Type B pancreatic cell (in vitro differentiated cells): ENCODE results near the gene BAD. TPM values are rescaled to one million over a fixed set of nuclear protein-coding genes. Genes with fewer than 3 reads are reported as not detected.

Experiments
- DNase-seq: peaks from one replicate; pipeline ENCODE4 v3.0.0; 2021; ENCODE audit warnings: mixed read lengths; ENCODE audit not compliant: unreplicated experiment; ENCODE audit errors: extremely low spot score
- H3K27ac Mint-ChIP-seq: 2 replicates; pipeline ENCODE4 v1.8.0; 2021; ENCODE audit warnings: mild to moderate bottlenecking, mixed read lengths
- H3K27me3 Mint-ChIP-seq: 2 replicates; pipeline ENCODE4 v1.8.0; 2021; ENCODE audit warnings: mixed read lengths
- H3K36me3 Mint-ChIP-seq: 2 replicates; pipeline ENCODE4 v1.8.0; 2021; ENCODE audit warnings: mixed read lengths
- H3K4me1 Mint-ChIP-seq: one replicate; pipeline ENCODE4 v1.8.0; 2021; ENCODE audit warnings: mixed read lengths; ENCODE audit not compliant: unreplicated experiment
- H3K4me3 Mint-ChIP-seq: 2 replicates; pipeline ENCODE4 v1.8.0; 2021; ENCODE audit warnings: mild to moderate bottlenecking, mixed read lengths
- H3K9me3 Mint-ChIP-seq: 2 replicates; pipeline ENCODE4 v1.8.0; 2021; ENCODE audit warnings: mixed read lengths
- total RNA-seq: library from RNA; stranded (reverse); gene quantifications from 2 replicates; pipeline ENCODE4 v1.2.1, GENCODE V29; 2021; ENCODE audit warnings: low replicate concordance
- TF ChIP-seq, protein P1 (sequence below): fragments of 200-600 bp; sonication (generic); conservative IDR thresholded peaks from 2 replicates; pipeline ENCODE4 v1.5.0; 2021; ENCODE audit warnings: antibody characterized with exemption, mild to moderate bottlenecking

The BAD gene
- total RNA-seq, 1 donor from 2014 or later = 48.7 TPM

DNA sequence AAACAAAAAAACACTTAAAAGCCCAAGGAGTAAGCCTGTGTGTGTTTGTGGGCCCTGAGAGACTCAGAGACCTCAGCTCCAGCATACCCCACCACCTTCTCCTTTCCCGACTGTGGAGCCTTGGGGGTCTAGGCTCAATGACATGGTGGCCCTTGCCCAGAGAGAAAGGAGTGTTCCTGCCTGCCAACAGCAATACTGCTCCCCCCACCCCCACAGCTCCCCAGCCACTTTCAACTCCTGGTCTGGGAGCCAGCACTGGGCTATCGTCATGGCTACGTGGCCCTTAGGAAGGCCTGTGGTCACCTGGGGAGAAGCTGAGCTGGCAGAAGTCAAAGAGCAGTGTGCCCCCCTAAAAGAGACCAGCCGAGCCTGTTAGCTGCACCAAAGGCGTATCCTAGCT lies 40.4 kb downstream of the BAD start:
- Mint-ChIP-seq H3K9me3 (no peaks in the 10 kb centered on the region), H3K4me1 (peaks cover 16% of the 10 kb centered on the region), H3K27ac (peak overlapping the region; percentile 84), H3K27me3 (no peaks in the 10 kb centered on the region), H3K4me3 (peak overlapping the region; percentile 80), H3K36me3 (peaks cover 3% of the 10 kb centered on the region)
- TF ChIP-seq, protein P1, sequence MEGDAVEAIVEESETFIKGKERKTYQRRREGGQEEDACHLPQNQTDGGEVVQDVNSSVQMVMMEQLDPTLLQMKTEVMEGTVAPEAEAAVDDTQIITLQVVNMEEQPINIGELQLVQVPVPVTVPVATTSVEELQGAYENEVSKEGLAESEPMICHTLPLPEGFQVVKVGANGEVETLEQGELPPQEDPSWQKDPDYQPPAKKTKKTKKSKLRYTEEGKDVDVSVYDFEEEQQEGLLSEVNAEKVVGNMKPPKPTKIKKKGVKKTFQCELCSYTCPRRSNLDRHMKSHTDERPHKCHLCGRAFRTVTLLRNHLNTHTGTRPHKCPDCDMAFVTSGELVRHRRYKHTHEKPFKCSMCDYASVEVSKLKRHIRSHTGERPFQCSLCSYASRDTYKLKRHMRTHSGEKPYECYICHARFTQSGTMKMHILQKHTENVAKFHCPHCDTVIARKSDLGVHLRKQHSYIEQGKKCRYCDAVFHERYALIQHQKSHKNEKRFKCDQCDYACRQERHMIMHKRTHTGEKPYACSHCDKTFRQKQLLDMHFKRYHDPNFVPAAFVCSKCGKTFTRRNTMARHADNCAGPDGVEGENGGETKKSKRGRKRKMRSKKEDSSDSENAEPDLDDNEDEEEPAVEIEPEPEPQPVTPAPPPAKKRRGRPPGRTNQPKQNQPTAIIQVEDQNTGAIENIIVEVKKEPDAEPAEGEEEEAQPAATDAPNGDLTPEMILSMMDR = no peak
- DNase-seq = no peak

DNA sequence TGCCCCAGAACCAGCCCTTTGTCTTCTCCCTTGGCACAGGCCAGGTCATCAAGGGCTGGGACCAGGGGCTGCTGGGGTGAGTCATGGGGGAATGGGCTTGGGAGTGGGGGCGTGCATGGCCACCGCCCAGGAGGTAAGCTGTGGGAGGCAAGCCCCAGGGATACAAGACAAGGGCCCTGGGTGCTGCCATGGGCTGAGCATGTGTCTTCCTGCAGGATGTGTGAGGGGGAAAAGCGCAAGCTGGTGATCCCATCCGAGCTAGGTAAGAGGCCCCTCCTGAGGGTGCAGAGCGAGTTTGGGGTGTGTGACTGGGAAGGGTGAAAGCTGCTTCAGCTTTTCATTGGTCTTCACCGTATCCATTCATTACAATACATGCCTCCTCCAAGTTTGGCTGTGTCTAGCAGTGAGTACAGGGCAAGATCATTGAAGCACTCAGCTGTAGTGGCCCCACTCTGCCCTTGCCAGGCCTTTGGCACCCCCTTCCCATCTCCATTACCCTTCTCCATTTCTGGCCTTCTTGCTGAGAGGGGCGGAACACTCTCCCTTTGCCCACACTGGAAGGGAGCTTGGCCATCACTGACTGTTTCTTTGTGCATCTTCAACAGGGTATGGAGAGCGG lies 41.1 kb downstream of the BAD start:
- no peaks in the 10 kb centered on the region for H3K27me3 Mint-ChIP-seq
- no peaks in the 10 kb centered on the region for H3K9me3 Mint-ChIP-seq
- no peak for DNase-seq
- H3K4me1 Mint-ChIP-seq = peaks cover 16% of the 10 kb centered on the region
- H3K27ac Mint-ChIP-seq = peak overlapping the region; percentile 84
- TF ChIP-seq, protein P1 = no peak
- H3K4me3 Mint-ChIP-seq = peak overlapping the region; percentile 80
- H3K36me3 Mint-ChIP-seq = peaks cover 3% of the 10 kb centered on the region

- peaks cover 11% of the 10 kb centered on the region for H3K4me1 Mint-ChIP-seq
- H3K4me3 Mint-ChIP-seq = peak overlapping the region; percentile 91
- TF ChIP-seq, protein P1 = peak; percentile 14
- H3K9me3 Mint-ChIP-seq = no peaks in the 10 kb centered on the region
- H3K27me3 Mint-ChIP-seq = no peaks in the 10 kb centered on the region
- no peak for DNase-seq
- peaks cover 3% of the 10 kb centered on the region for H3K36me3 Mint-ChIP-seq
- peak overlapping the region; percentile 100 for H3K27ac Mint-ChIP-seq
Measured at GRCh38 chr11:64241491-64242374, 42.7 kb downstream of the BAD start.

DNA sequence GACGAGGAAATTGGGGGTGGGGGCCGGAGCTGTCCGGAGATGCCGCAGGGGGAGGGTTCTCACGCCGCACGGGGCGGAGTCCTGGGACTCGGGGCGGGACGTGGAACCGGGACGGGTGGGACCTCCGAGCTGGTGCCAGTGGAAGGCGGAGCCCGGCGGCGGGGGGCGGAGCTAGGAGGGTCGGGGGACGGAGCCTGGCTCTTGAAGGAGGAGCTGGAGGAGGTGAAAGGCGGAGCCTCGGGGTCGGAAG lies 43.3 kb downstream of the BAD start:
- Mint-ChIP-seq H3K27ac (peak overlapping the region; percentile 100), H3K36me3 (peaks cover 3% of the 10 kb centered on the region), H3K4me1 (peaks cover 11% of the 10 kb centered on the region), H3K9me3 (no peaks in the 10 kb centered on the region), H3K27me3 (no peaks in the 10 kb centered on the region), H3K4me3 (peak overlapping the region; percentile 91)
- TF ChIP-seq, protein P1 = no peak
- DNase-seq = peak; percentile 100

GRCh38 chr11:64240435-64241240 lies 43.8 kb downstream of the BAD start, which contains the start of gene FKBP2:
TSS of gene FKBP2 (plus strand) at chr11:64241095. CDS start at chr11:64242388, 1,293 bp downstream.
- Mint-ChIP-seq H3K36me3 (peaks cover 3% of the 10 kb centered on the region), H3K27ac (peak within 1 kb of the TSS; percentile 100), H3K4me1 (peaks cover 11% of the 10 kb centered on the region), H3K9me3 (no peaks in the 10 kb centered on the region), H3K4me3 (peak within 1 kb of the TSS; percentile 91), H3K27me3 (no peaks in the 10 kb centered on the region)
- TF ChIP-seq, protein P1 = no peak
- DNase-seq = peak; percentile 99
